Small intestine (tissue), 7 donors: Measurements from ENCODE around the gene ZNF578. TPM values are rescaled to one million over a fixed set of nuclear protein-coding genes. Genes with fewer than 3 reads are reported as not detected.
"Not testable (repeated sequence)": the region's sequence is repeated elsewhere in the genome, so short reads cannot be mapped to it uniquely, and the experiment has no call there.

Source experiments
- DNase-seq, 2 donors: peaks; one replicate each; pipeline versions ENCODE4 v3.0.0 to v3.0.0-alpha.2; 2013
- FAIRE-seq: peaks from 2 replicates; lab custom pipeline; 2012; peaks lifted over from hg19 to GRCh38; lab: Jason Lieb, UNC
- H3K27ac ChIP-seq, 3 donors: one replicate each; pipeline ENCODE4 v1.5.1; 2013; ENCODE audit warnings: low read length in 2 of 3, mild to moderate bottlenecking in 2 of 3, control low read depth in 1 of 3, inconsistent platforms in 1 of 3, low read depth in 1 of 3, moderate library complexity in 1 of 3
- H3K27me3 ChIP-seq, 3 donors: one replicate each; pipeline ENCODE4 v1.6.1; 2013; ENCODE audit warnings: low read length in 3 of 3, inconsistent platforms in 1 of 3; ENCODE audit not compliant: control insufficient read depth in 3 of 3, insufficient read depth in 3 of 3
- H3K36me3 ChIP-seq, 3 donors: one replicate each; pipeline ENCODE4 v1.6.1; 2013; ENCODE audit warnings: low read length in 3 of 3, inconsistent platforms in 1 of 3, low read depth in 1 of 3, mild to moderate bottlenecking in 1 of 3, moderate library complexity in 1 of 3; ENCODE audit not compliant: control insufficient read depth in 3 of 3, insufficient read depth in 2 of 3
- H3K4me1 ChIP-seq, 3 donors: one replicate each; pipeline ENCODE4 v1.6.1; 2013; ENCODE audit warnings: low read length in 2 of 3, inconsistent platforms in 1 of 3, low read depth in 1 of 3, mild to moderate bottlenecking in 1 of 3, moderate library complexity in 1 of 3; ENCODE audit not compliant: control insufficient read depth in 3 of 3, insufficient read depth in 2 of 3
- H3K4me3 ChIP-seq, 3 donors: one replicate each; pipeline ENCODE4 v1.5.1; 2013; ENCODE audit warnings: low read length in 3 of 3, control low read depth in 1 of 3, inconsistent platforms in 1 of 3, low read depth in 1 of 3, mild to moderate bottlenecking in 1 of 3, moderate library complexity in 1 of 3
- H3K9me3 ChIP-seq, 2 donors: one replicate each; pipeline ENCODE4 v1.6.1; 2013; ENCODE audit warnings: low read depth in 1 of 2, low read length in 1 of 2; ENCODE audit not compliant: control insufficient read depth in 2 of 2, insufficient read depth in 1 of 2
- WGBS, 3 donors: extraction: QIAGEN DNeasy Blood & Tissue Kit; methylation state at CpG; one replicate each; pipeline ENCODE4 v1.1.7; 2013; 5-methylcytosine and 5-hydroxymethylcytosine counted together
- polyA plus RNA-seq, 4 donors: library from polyadenylated mRNA; stranded (reverse) in 3 of 4; unstranded in 1 of 4; fragments of 200-250 nt in 3 of 4; fragments of 120-200 nt in 1 of 4; gene quantifications; one replicate each; pipeline versions ENCODE4 v1.2.1 to v1.2.3, GENCODE V29; 2013
- donor health status: healthy with polysubstance abuse.
- donor health status: control.
- donor health status: control.
- donor health status: Bipolar disorder and iron deficiency.
- donor health status: healthy.

ZNF578 gene
- polyA plus RNA-seq, 4 donors, result 0.27 to 2.9 (median 0.73) TPM; not detected in 1

DNA sequence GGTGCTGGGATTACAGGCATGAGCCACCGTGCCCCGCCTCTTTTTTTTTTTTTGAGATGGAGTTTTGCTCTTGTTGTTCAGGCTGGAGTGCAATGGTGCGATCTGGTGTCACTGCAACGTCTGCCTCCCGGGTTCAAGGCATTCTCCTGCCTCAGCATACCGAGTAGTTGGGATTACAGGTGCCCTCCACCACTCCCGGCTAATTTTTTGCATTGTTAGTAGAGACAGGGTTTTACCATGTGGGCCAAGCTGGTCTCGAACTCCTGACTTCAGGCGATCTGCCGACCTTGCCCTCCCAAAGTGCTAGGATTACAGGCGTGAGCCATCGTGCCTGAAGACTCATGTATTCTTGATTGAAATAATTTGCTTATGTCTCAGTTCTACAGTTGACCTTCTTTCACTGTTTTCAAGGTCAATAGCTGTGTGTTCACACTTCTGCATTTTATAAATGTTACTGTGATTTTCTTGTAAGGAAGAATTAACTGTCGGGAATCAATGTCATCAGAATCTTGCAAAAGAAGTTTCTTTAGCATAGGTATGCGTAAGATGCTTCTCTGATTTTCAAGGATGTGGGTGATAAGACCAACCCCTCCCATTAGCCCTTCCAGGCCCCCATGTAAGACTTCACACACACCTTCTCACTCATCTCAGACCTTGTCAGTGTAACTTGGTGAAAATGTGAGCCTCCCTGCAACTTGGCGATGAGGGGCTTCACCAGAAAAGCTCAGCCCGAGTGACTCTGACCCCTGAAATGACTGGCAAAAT lies 104.1 kb downstream of the ZNF578 start:
- no peak overlapping the region for H3K27ac ChIP-seq
- no peak for FAIRE-seq
- H3K9me3 ChIP-seq, result peaks cover 8 to 84% of the 10 kb centered on the region in 2 donors
- peaks cover 8 to 41% (median 33%) of the 10 kb centered on the region in 3 donors for H3K36me3 ChIP-seq
- 98% methylated on average over 15 to 16 of the region's 16 CpGs for WGBS, 3 donors
- H3K4me1 ChIP-seq, result no peaks in the 10 kb centered on the region
- no peak for DNase-seq
- no peak overlapping the region for H3K4me3 ChIP-seq
- no peaks in the 10 kb centered on the region for H3K27me3 ChIP-seq

- DNase-seq, H3K4me1 ChIP-seq, H3K4me3 ChIP-seq, H3K27me3 ChIP-seq, H3K27ac ChIP-seq, FAIRE-seq: not testable (repeated sequence)
- peaks cover 8 to 87% of the 10 kb centered on the region in 2 donors for H3K9me3 ChIP-seq
- WGBS, 3 donors, result 70 to 88% (median 82%) methylated on average over 5 of the region's 5 CpGs
- peaks cover 12 to 47% (median 31%) of the 10 kb centered on the region in 3 donors for H3K36me3 ChIP-seq
These were observed 105.5 kb downstream of the ZNF578 start for GRCh38 chr19:52558732-52559445.

DNA sequence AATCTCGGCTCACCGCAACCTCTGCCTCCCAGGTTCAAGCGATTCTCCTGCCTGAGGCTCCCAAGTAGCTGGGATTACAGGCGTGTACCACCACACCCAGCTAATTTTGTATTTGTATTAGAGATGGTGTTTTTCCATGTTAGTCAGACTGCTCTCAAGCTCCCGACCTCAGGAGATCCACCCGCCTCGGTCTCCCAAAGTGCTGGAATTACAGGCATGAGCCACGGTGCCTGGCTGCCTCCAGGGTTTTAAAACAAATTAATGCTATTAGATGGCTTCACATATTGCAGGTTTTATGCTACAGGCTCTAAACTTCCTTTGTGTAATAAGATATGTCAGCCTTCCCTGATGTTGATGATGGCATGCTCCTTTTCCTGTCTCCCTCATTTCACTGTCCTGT lies 108.3 kb downstream of the ZNF578 start:
- H3K4me1 ChIP-seq, FAIRE-seq, DNase-seq, H3K27ac ChIP-seq, H3K4me3 ChIP-seq, H3K27me3 ChIP-seq: not testable (repeated sequence)
- peaks cover 6 to 86% of the 10 kb centered on the region in 2 donors for H3K9me3 ChIP-seq
- 97 to 100% (median 99%) methylated on average over 8 of the region's 8 CpGs for WGBS, 3 donors
- H3K36me3 ChIP-seq, result peaks cover 11 to 44% (median 23%) of the 10 kb centered on the region in 3 donors

Other genes starting within 250 kb of the ZNF578 start
- 10 to 100 TPM in 1 of 4 donors, 1 to 10 TPM in 3; 1.8 to 13.3 (median 3.1) TPM for gene ZNF766, start 184.0 kb upstream of the ZNF578 start, polyA plus RNA-seq
- 10 to 100 TPM in 1 of 4 donors, 1 to 10 TPM in 3; 4.0 to 13.1 (median 6.0) TPM for gene ZNF480, start 156.4 kb upstream of the ZNF578 start, polyA plus RNA-seq
- gene ZNF610, start 117.3 kb upstream of the ZNF578 start, polyA plus RNA-seq, result 1 to 10 TPM in 2 of 4 donors, under 1 TPM in 1, not detected in 1; 0.22 to 8.4 (median 1.1) TPM
- gene ZNF880, start 83.6 kb upstream of the ZNF578 start, polyA plus RNA-seq, result 10 to 100 TPM in 1 of 4 donors, 1 to 10 TPM in 3; 6.7 to 18.8 (median 8.7) TPM
- 10 to 100 TPM in 1 of 4 donors, 1 to 10 TPM in 3; 4.8 to 35.2 (median 5.9) TPM for gene ZNF528, start 55.7 kb upstream of the ZNF578 start, polyA plus RNA-seq
- under 1 TPM in 2 of 4 donors, not detected in 2; 0.09 to 0.41 TPM for gene ZNF534, start 24.4 kb upstream of the ZNF578 start, polyA plus RNA-seq
- gene ZNF808, start 74.1 kb downstream of the ZNF578 start, polyA plus RNA-seq, result 10 to 100 TPM in 1 of 4 donors, 1 to 10 TPM in 3; 1.1 to 15.2 (median 4.1) TPM
- 10 to 100 TPM in 1 of 4 donors, 1 to 10 TPM in 3; 2.7 to 18.5 (median 5.4) TPM for gene ZNF701, start 116.7 kb downstream of the ZNF578 start, polyA plus RNA-seq
- 10 to 100 TPM in 2 of 4 donors, 1 to 10 TPM in 2; 4.3 to 84.6 (median 12.7) TPM for gene ZNF83, start 184.8 kb downstream of the ZNF578 start, polyA plus RNA-seq